ENCODE measurements around the gene MAP7D3.

GRCh38 chrX:136220951-136221350, 30.2 kb downstream of the MAP7D3 start:
- TF ChIP-seq POLR2A (IDR thresholded peaks at IDR 0.05; ENCODE audit: control extremely low read depth in 1 of 2, low read depth in 2 of 2, low read length in 2 of 2) (no peak), EZH2 (IDR thresholded peaks at IDR 0.05; ENCODE audit: low read depth, low read length, severe bottlenecking) (no peak), BACH1 (IDR thresholded peaks at IDR 0.05; ENCODE audit: low read length) (no peak), BCL11A (IDR thresholded peaks at IDR 0.05; ENCODE audit: low read depth in 2 of 2, low read length in 2 of 2) (no peak), CBX5 (IDR thresholded peaks at IDR 0.05; ENCODE audit: low read depth, low read length) (no peak)
